Type B pancreatic cell (in vitro differentiated cells): ENCODE results near the gene TMEM117. TPM values are rescaled to one million over a fixed set of nuclear protein-coding genes. Genes with fewer than 3 reads are reported as not detected.
"Not testable (repeated sequence)": the region's sequence is repeated elsewhere in the genome, so short reads cannot be mapped to it uniquely, and the experiment has no call there.

ENCODE experiments used
- DNase-seq: peaks from one replicate; pipeline ENCODE4 v3.0.0; 2021; ENCODE audit warnings: mixed read lengths; ENCODE audit not compliant: unreplicated experiment; ENCODE audit errors: extremely low spot score
- H3K27ac Mint-ChIP-seq: 2 replicates; pipeline ENCODE4 v1.8.0; 2021; ENCODE audit warnings: mild to moderate bottlenecking, mixed read lengths
- H3K27me3 Mint-ChIP-seq: 2 replicates; pipeline ENCODE4 v1.8.0; 2021; ENCODE audit warnings: mixed read lengths
- H3K36me3 Mint-ChIP-seq: 2 replicates; pipeline ENCODE4 v1.8.0; 2021; ENCODE audit warnings: mixed read lengths
- H3K4me1 Mint-ChIP-seq: one replicate; pipeline ENCODE4 v1.8.0; 2021; ENCODE audit warnings: mixed read lengths; ENCODE audit not compliant: unreplicated experiment
- H3K4me3 Mint-ChIP-seq: 2 replicates; pipeline ENCODE4 v1.8.0; 2021; ENCODE audit warnings: mild to moderate bottlenecking, mixed read lengths
- H3K9me3 Mint-ChIP-seq: 2 replicates; pipeline ENCODE4 v1.8.0; 2021; ENCODE audit warnings: mixed read lengths
- total RNA-seq: library from RNA; stranded (reverse); gene quantifications from 2 replicates; pipeline ENCODE4 v1.2.1, GENCODE V29; 2021; ENCODE audit warnings: low replicate concordance
- TF ChIP-seq, protein P1 (sequence below): fragments of 200-600 bp; sonication (generic); conservative IDR thresholded peaks from 2 replicates; pipeline ENCODE4 v1.5.0; 2021; ENCODE audit warnings: antibody characterized with exemption, mild to moderate bottlenecking

The TMEM117 gene
- total RNA-seq, 1 donor from 2014 or later: 14.3 TPM

DNA sequence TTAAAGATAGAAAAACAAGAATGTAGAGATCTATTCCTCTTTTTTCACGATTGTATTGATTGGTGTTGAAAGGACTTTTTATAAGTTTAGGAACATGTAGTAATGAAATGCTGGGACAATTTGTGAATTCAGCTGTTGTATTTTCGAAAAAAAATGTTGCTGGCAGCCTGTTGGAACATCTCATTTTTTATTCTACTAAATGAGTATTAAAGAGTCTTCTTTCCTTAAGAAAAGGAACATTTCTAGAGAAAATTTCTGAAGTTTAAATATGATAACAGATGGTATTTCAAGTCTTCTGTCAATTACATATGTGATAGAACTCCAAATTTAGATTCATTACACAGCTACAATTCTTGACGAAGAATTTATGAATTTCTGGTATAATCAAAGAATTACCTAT is 189.6 kb downstream of the TMEM117 start:
- Mint-ChIP-seq H3K9me3 (no peaks in the 10 kb centered on the region), H3K27ac (no peak overlapping the region), H3K27me3 (no peaks in the 10 kb centered on the region), H3K4me3 (no peak overlapping the region), H3K36me3 (peaks cover 10% of the 10 kb centered on the region), H3K4me1 (no peaks in the 10 kb centered on the region)
- no peak for DNase-seq
- TF ChIP-seq, protein P1, sequence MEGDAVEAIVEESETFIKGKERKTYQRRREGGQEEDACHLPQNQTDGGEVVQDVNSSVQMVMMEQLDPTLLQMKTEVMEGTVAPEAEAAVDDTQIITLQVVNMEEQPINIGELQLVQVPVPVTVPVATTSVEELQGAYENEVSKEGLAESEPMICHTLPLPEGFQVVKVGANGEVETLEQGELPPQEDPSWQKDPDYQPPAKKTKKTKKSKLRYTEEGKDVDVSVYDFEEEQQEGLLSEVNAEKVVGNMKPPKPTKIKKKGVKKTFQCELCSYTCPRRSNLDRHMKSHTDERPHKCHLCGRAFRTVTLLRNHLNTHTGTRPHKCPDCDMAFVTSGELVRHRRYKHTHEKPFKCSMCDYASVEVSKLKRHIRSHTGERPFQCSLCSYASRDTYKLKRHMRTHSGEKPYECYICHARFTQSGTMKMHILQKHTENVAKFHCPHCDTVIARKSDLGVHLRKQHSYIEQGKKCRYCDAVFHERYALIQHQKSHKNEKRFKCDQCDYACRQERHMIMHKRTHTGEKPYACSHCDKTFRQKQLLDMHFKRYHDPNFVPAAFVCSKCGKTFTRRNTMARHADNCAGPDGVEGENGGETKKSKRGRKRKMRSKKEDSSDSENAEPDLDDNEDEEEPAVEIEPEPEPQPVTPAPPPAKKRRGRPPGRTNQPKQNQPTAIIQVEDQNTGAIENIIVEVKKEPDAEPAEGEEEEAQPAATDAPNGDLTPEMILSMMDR: no peak

DNA sequence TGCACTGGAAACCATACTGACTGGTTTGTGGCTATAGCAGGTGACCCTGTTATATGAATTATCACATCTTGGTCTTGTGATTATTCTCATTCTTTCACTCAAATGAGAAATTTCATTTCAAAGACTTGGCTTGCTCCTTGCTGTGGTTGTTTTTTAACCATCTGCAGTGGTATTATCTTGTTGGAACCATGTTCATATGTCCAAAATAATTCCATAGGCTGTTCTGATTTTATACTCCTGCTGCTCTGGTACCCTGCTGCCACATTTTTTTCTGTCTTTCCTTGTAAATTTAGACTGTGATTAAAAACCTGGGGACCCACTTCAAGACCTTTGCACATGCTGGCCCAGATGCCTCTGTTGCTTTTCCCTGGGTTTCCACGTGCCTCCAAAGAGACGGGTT is 190.2 kb downstream of the TMEM117 start:
- Mint-ChIP-seq H3K4me1 (no peaks in the 10 kb centered on the region), H3K4me3 (no peak overlapping the region), H3K9me3 (no peaks in the 10 kb centered on the region), H3K27me3 (no peaks in the 10 kb centered on the region), H3K36me3 (peaks cover 10% of the 10 kb centered on the region), H3K27ac (no peak overlapping the region)
- no peak for DNase-seq
- TF ChIP-seq, protein P1: no peak

DNA sequence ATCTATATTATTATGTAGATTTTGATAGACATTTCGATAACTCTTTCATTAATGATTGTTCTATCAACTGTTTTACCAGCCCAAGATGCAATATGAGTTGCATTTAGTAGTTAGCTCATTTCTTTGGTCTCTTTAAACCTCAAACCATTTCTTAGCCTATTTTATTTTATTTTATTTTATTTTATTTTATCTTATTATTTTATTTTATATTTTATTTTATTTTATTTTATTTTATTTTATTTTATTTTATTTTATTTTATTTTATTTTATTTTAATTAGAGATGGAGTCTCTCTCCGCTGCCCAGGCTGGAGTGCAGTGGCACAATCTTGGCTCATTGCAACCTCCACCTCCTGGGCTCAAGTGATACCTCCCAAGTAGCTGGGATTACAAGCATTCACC is 191.0 kb downstream of the TMEM117 start:
- not testable (repeated sequence) for H3K9me3 Mint-ChIP-seq, H3K27ac Mint-ChIP-seq, DNase-seq, H3K4me1 Mint-ChIP-seq, H3K4me3 Mint-ChIP-seq, H3K27me3 Mint-ChIP-seq
- H3K36me3 Mint-ChIP-seq: peaks cover 10% of the 10 kb centered on the region

DNA sequence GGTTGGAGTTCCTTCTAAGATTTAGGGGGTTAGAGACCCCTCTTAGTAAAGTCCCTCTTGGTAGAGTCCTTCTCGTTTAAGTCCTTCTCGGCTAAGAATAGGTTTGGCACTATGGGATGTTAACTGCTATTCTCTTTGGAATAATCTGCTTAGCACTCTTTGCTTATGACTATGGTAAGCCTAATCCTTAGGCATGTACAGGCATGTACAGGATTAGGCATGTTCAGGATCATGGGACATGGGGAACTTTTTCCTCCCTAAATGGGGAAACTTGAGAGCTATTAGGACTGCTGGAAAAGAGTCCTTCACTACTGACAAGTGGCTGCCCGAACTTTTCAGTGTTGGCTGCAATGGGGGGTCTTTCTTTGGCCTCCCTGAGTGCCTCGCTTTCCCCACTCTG is 193.3 kb downstream of the TMEM117 start:
- Mint-ChIP-seq H3K4me3 (no peak overlapping the region), H3K9me3 (no peaks in the 10 kb centered on the region), H3K36me3 (peaks cover 5% of the 10 kb centered on the region), H3K27ac (no peak overlapping the region), H3K27me3 (no peaks in the 10 kb centered on the region), H3K4me1 (no peaks in the 10 kb centered on the region)
- DNase-seq: no peak
- TF ChIP-seq, protein P1: no peak

DNA sequence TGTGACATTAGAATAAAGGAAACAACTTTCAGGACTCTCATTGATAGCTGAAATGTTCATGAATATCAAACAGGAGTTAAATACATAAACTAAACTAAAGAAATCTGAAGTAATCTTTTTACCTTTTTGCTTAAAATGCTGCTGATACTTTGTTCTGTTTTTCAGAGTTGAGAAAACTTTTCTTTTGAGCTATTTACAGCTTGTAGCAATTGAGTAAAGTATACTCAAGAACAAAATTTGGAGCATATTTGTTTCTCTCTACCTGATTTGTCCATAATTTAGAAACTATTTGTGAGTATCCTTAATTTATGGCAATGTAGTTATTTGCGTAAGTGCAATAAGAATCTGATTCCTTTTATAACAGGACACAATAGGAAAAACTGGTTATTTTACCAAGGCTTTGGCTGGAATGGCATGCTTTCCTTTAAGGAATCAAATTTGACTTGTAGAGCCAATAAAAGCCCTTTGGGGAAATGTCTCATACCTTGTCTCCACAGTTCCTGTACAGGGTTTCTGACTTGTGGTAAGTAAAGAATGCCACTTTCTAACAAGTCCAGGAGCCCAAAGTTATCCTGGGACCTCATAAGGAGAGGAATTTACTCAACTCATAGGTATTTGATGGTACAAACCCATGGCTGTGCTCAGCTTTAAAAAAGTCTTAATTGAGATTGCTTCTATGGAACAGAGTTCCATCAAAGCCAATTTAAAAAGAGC is 195.7 kb downstream of the TMEM117 start:
- Mint-ChIP-seq H3K4me3 (no peak overlapping the region), H3K4me1 (no peaks in the 10 kb centered on the region), H3K27me3 (no peaks in the 10 kb centered on the region), H3K36me3 (peaks cover 5% of the 10 kb centered on the region), H3K27ac (no peak overlapping the region), H3K9me3 (no peaks in the 10 kb centered on the region)
- DNase-seq: no peak
- TF ChIP-seq, protein P1: no peak

DNA sequence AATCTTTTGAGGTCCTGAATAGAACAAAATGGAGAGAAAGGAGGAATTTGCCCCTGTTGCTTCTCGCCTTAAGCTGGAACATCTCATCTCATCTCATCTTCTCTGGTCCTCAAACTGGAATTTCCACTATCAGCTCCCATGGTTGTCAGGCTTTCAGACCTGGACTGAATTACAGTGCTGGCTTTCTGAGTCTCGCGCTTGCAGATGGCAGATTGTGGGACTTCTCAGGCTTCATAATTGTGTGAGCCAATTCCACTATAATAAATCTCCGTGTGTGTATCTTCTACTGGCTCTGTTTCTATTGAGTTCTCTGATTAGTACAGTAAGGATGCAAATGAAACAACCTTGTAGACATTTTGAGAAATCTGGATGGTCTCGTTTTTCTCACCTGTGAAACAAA is 199.0 kb downstream of the TMEM117 start:
- peaks cover under 1% of the 10 kb centered on the region for H3K36me3 Mint-ChIP-seq
- no peaks in the 10 kb centered on the region for H3K27me3 Mint-ChIP-seq
- no peaks in the 10 kb centered on the region for H3K4me1 Mint-ChIP-seq
- no peak overlapping the region for H3K4me3 Mint-ChIP-seq
- H3K9me3 Mint-ChIP-seq: no peaks in the 10 kb centered on the region
- TF ChIP-seq, protein P1: no peak
- no peak overlapping the region for H3K27ac Mint-ChIP-seq
- no peak for DNase-seq
